ENCODE data around the gene UBE4B. TPM values are rescaled to one million over a fixed set of nuclear protein-coding genes. Genes with fewer than 3 reads are reported as not detected.

UBE4B gene
- total RNA-seq, 1 donor, result 73.1 TPM

DNA sequence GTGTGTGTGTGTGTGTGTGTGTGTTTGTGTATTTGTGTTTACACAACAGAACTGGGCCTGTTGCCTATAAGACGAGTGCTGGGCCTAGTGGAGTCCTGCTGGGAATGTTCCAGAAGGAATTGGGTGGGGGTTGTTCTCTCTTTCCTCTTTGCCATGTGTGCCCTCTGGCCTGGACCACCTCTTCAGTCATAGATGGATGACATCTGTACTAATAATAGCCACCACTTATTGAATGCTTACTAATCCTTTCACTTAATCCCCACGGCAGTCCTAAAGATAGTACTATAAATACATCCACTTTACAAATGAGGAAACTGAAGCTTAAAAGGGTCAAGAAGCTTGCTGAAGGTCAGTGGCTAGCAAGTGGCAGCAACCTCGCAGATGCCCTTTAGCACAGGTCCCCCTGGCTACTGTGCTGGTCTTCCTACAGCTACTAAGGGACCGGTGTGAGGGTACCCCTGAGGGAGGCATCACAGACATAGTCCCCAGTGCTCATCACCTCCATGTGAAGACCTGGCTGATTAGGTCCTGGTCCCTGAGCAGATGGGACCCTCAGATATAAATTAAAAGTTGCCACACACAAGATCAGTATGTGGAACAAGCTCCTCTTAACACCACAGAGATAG is 122.4 kb downstream of the UBE4B start:
- Histone ChIP-seq H3K4me1 (ENCODE audit: insufficient read depth, low read length) (no peaks in the 10 kb centered on the region), H3K27me3 (ENCODE audit: insufficient read depth, low read length) (no peaks in the 10 kb centered on the region), H2AFZ (ENCODE audit: low read length) (no peak overlapping the region), H4K20me1 (ENCODE audit: insufficient read depth, low read length) (no peaks in the 10 kb centered on the region), H3K79me2 (ENCODE audit: insufficient read depth, low read length) (no peaks in the 10 kb centered on the region), H3K36me3 (ENCODE audit: insufficient read depth, low read length) (peaks cover 7% of the 10 kb centered on the region), H3K4me2 (ENCODE audit: insufficient read depth, low read length) (no peak overlapping the region), H3K27ac (ENCODE audit: low read depth, low read length) (no peak overlapping the region), H3K9me3 (ENCODE audit: low read depth, low read length) (no peaks in the 10 kb centered on the region), H3K4me3 (ENCODE audit: insufficient read depth, low read length) (no peak overlapping the region)
- peak; percentile 19 for DNase-seq (ENCODE audit: insufficient read length, low spot score, missing footprints)
- TF ChIP-seq, protein P1, sequence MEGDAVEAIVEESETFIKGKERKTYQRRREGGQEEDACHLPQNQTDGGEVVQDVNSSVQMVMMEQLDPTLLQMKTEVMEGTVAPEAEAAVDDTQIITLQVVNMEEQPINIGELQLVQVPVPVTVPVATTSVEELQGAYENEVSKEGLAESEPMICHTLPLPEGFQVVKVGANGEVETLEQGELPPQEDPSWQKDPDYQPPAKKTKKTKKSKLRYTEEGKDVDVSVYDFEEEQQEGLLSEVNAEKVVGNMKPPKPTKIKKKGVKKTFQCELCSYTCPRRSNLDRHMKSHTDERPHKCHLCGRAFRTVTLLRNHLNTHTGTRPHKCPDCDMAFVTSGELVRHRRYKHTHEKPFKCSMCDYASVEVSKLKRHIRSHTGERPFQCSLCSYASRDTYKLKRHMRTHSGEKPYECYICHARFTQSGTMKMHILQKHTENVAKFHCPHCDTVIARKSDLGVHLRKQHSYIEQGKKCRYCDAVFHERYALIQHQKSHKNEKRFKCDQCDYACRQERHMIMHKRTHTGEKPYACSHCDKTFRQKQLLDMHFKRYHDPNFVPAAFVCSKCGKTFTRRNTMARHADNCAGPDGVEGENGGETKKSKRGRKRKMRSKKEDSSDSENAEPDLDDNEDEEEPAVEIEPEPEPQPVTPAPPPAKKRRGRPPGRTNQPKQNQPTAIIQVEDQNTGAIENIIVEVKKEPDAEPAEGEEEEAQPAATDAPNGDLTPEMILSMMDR (IDR thresholded peaks at IDR 0.05; ENCODE audit: extremely low read depth, low read depth, low read length), result no peak

DNA sequence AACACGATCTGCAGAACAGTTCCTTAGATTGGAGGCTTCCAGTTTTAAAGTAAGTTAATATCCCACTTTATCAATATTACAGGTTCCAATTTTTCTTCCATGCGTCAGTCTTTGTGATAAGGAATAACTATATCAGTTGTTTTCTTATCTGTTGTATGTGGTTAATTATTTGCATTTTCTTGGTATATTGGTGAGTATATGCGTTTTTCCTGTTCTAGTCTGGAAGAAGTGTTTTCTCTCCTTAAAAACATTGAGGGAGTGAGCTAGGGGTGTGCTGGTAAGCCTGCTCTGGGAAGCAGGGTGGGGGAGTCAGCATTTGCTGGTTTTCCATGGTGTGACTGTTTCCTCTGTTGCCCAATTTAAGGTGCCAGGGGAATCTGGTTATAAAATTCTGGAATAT is 127.4 kb downstream of the UBE4B start:
- Histone ChIP-seq H3K79me2 (ENCODE audit: insufficient read depth, low read length) (no peaks in the 10 kb centered on the region), H3K36me3 (ENCODE audit: insufficient read depth, low read length) (peaks cover 21% of the 10 kb centered on the region), H3K4me1 (ENCODE audit: insufficient read depth, low read length) (no peaks in the 10 kb centered on the region), H3K27ac (ENCODE audit: low read depth, low read length) (no peak overlapping the region), H3K4me2 (ENCODE audit: insufficient read depth, low read length) (no peak overlapping the region), H3K9me3 (ENCODE audit: low read depth, low read length) (no peaks in the 10 kb centered on the region), H3K27me3 (ENCODE audit: insufficient read depth, low read length) (no peaks in the 10 kb centered on the region), H4K20me1 (ENCODE audit: insufficient read depth, low read length) (no peaks in the 10 kb centered on the region), H3K4me3 (ENCODE audit: insufficient read depth, low read length) (no peak overlapping the region), H2AFZ (ENCODE audit: low read length) (no peak overlapping the region)
- TF ChIP-seq, protein P1 (IDR thresholded peaks at IDR 0.05; ENCODE audit: extremely low read depth, low read depth, low read length), result no peak
- DNase-seq (ENCODE audit: insufficient read length, low spot score, missing footprints), result peak; percentile 8

DNA sequence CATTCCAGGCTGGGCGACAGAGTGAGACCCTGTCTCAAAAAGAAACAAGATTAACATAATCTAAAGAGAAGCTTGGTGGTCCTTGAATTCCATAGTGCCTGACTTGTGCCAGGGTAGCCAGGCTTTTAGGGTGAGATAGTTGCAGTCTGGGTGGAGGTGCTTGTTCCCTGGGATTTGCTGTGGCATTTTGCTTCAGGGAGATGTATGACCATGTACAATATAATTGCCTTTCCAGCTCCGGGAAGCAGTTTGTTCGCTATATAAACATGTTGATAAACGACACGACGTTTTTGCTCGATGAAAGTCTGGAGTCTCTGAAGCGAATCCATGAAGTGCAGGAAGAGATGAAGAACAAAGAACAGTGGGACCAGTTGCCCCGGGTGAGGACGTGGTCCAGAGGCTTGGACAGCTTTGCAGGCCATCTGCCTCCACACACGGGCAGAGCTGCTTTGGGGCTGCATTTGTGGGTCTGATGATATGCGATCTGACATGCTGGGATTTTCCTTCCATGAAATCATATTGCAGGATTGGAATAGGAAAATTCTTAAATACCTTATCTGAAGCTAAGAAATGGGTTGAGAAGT is 128.2 kb downstream of the UBE4B start:
- TF ChIP-seq, protein P1 (IDR thresholded peaks at IDR 0.05; ENCODE audit: extremely low read depth, low read depth, low read length), result no peak
- no peak overlapping the region for H2AFZ ChIP-seq (ENCODE audit: low read length)
- no peak overlapping the region for H3K27ac ChIP-seq (ENCODE audit: low read depth, low read length)

DNA sequence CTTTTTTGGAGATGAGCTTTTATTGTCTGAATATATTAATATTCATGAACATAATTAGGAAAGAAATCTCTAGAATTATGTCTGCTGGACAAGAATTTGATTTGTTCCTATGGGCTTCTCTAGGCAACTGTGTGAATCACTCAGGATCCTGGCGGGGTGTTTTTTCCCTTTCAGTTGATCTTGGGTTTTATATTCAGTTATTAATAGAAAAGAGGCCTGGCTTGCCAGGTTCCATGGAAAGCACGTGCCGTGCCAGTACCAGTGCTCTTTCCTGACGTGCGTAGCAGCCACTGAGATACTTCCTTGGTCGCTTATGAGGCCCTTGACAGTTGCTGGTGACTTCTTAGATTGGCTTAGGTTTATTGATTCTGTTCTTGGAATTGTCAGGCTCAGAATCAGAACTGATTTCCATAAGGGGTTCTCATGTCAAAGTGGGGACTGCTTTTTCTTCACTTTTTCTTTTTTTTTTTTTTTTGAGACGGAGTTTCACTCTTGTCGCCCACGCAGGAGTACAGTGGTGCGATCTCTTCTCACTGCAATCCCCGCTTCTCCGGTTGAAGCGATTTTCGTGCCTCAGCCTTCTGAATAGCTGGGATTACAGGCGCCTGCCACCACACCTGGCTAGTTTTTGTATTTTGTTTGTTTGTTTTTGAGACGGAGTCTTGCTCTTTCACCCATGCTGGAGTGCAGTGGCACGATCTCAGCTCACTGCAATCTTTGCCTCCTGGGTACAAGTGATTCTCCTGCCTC is 129.0 kb downstream of the UBE4B start:
- Histone ChIP-seq H3K4me2 (ENCODE audit: insufficient read depth, low read length) (no peak overlapping the region), H3K9me3 (ENCODE audit: low read depth, low read length) (no peaks in the 10 kb centered on the region), H3K4me3 (ENCODE audit: insufficient read depth, low read length) (no peak overlapping the region), H2AFZ (ENCODE audit: low read length) (no peak overlapping the region), H3K4me1 (ENCODE audit: insufficient read depth, low read length) (no peaks in the 10 kb centered on the region), H3K36me3 (ENCODE audit: insufficient read depth, low read length) (peaks cover 32% of the 10 kb centered on the region), H3K79me2 (ENCODE audit: insufficient read depth, low read length) (no peaks in the 10 kb centered on the region), H3K27me3 (ENCODE audit: insufficient read depth, low read length) (no peaks in the 10 kb centered on the region), H4K20me1 (ENCODE audit: insufficient read depth, low read length) (no peaks in the 10 kb centered on the region), H3K27ac (ENCODE audit: low read depth, low read length) (no peak overlapping the region)
- DNase-seq (ENCODE audit: insufficient read length, low spot score, missing footprints), result peak; percentile 13
- TF ChIP-seq, protein P1 (IDR thresholded peaks at IDR 0.05; ENCODE audit: extremely low read depth, low read depth, low read length), result no peak

More for the DNA sequence above, 128.2 kb downstream of the UBE4B start:
- no peaks in the 10 kb centered on the region for H3K27me3 ChIP-seq (ENCODE audit: insufficient read depth, low read length)
- no peaks in the 10 kb centered on the region for H4K20me1 ChIP-seq (ENCODE audit: insufficient read depth, low read length)
- no peak overlapping the region for H3K4me3 ChIP-seq (ENCODE audit: insufficient read depth, low read length)
- peaks cover 27% of the 10 kb centered on the region for H3K36me3 ChIP-seq (ENCODE audit: insufficient read depth, low read length)
- no peaks in the 10 kb centered on the region for H3K79me2 ChIP-seq (ENCODE audit: insufficient read depth, low read length)
- no peaks in the 10 kb centered on the region for H3K9me3 ChIP-seq (ENCODE audit: low read depth, low read length)
- H3K4me2 ChIP-seq (ENCODE audit: insufficient read depth, low read length), result no peak overlapping the region
- peak; percentile 3 for DNase-seq (ENCODE audit: insufficient read length, low spot score, missing footprints)
- no peaks in the 10 kb centered on the region for H3K4me1 ChIP-seq (ENCODE audit: insufficient read depth, low read length)

All from osteoblast (primary cell).